A673 (cell line): Measurements from ENCODE around the gene UBE3B.

ENCODE experiments used
- CTCF ChIP-seq: fragments of 300-800, 200-600 bp; sonication (generic); conservative IDR thresholded peaks from 2 replicates; pipeline ENCODE4 v1.5.1; 2017; ENCODE audit warnings: low read depth, mild to moderate bottlenecking, antibody characterized with exemption, low read length, moderate library complexity, mixed read lengths
- EZH2 ChIP-seq: fragments of 200-600 bp; sonication (generic); IDR thresholded peaks from 2 replicates; pipeline ENCODE4 v1.6.1; 2017; ENCODE audit warnings: borderline replicate concordance, low read depth, mild to moderate bottlenecking, mixed read lengths, antibody characterized with exemption, low read length; ENCODE audit not compliant: poor library complexity, severe bottlenecking

- TF ChIP-seq CTCF (no peak), EZH2 (no peak)
Measured at GRCh38 chr12:109572506-109572845, 95.0 kb downstream of the UBE3B start.
